Lung (tissue), 12 donors: ENCODE measurements around the gene MSL2. TPM values are rescaled to one million over a fixed set of nuclear protein-coding genes. Genes with fewer than 3 reads are reported as not detected.
"Not testable (repeated sequence)": the region's sequence is repeated elsewhere in the genome, so short reads cannot be mapped to it uniquely, and the experiment has no call there.

Source experiments
- ATAC-seq: fragments of 200-7000 bp; cut with Tn5 transposase; one replicate; pipeline ENCODE4 v1.9.1; 2020; ENCODE audit warnings: moderate number of reproducible peaks; ENCODE audit not compliant: insufficient read depth, low FRiP score
- DNase-seq, 3 donors: peaks; one replicate each; pipeline ENCODE4 v3.0.0-alpha.2; 2013 to 2017
- H3K27ac ChIP-seq, 2 donors: one replicate each; pipeline ENCODE4 v1.5.1; 2013; ENCODE audit warnings: mild to moderate bottlenecking in 2 of 2, moderate library complexity in 2 of 2, control low read depth in 1 of 2, inconsistent platforms in 1 of 2, low read depth in 1 of 2, low read length in 1 of 2
- H3K27me3 ChIP-seq, 3 donors: one replicate each; pipeline ENCODE4 v1.5.1; 2013; ENCODE audit warnings: low read length in 2 of 3; ENCODE audit not compliant: control insufficient read depth in 3 of 3, insufficient read depth in 3 of 3
- H3K36me3 ChIP-seq, 4 donors: one replicate each; pipeline ENCODE4 v1.5.1; 2013; ENCODE audit warnings: low read length in 4 of 4, mild to moderate bottlenecking in 1 of 4, moderate library complexity in 1 of 4; ENCODE audit not compliant: control insufficient read depth in 4 of 4, insufficient read depth in 4 of 4
- H3K4me1 ChIP-seq, 5 donors: one replicate each; pipeline ENCODE4 v1.5.1; 2013; ENCODE audit warnings: low read length in 5 of 5, mild to moderate bottlenecking in 2 of 5, moderate library complexity in 1 of 5; ENCODE audit not compliant: control insufficient read depth in 5 of 5, insufficient read depth in 5 of 5
- H3K4me3 ChIP-seq: one replicate; pipeline ENCODE4 v1.5.1; 2013; ENCODE audit warnings: mild to moderate bottlenecking, control low read depth, moderate library complexity
- H3K9ac ChIP-seq, 2 donors: one replicate each; pipeline ENCODE4 v1.5.1; 2013; ENCODE audit warnings: low read length in 2 of 2, control low read depth in 1 of 2; ENCODE audit not compliant: insufficient read depth in 1 of 2
- H3K9me3 ChIP-seq, 4 donors: one replicate each; pipeline ENCODE4 v1.5.1; 2013; ENCODE audit warnings: low read length in 3 of 4, mild to moderate bottlenecking in 1 of 4, moderate library complexity in 1 of 4; ENCODE audit not compliant: control insufficient read depth in 4 of 4, insufficient read depth in 3 of 4
- WGBS, 2 donors: extraction: QIAGEN DNeasy Blood & Tissue Kit; methylation state at CpG; one replicate each; pipeline ENCODE4 v1.1.7; 2013; 5-methylcytosine and 5-hydroxymethylcytosine counted together
- polyA plus RNA-seq, 2 donors: library from polyadenylated mRNA; stranded (reverse); fragments of 200-250 nt; gene quantifications; one replicate each; pipeline ENCODE4 v1.2.1, GENCODE V29; 2013
- total RNA-seq, 2 donors: library from RNA; depleted of rRNA in 1 of 2; stranded (reverse); fragments of >200 nt in 1 of 2; gene quantifications; one replicate each; pipeline ENCODE4 v1.2.1, GENCODE V29; 2014 to 2021
- TF ChIP-seq, protein P1 (sequence below): IDR thresholded peaks from 2 replicates; pipeline ENCODE4 v1.5.1; 2012; ENCODE audit warnings: mild to moderate bottlenecking; ENCODE audit errors: control extremely low read depth, extremely low read depth
- donor health status: control.
- donor health status: control.
- donor health status: Bipolar disorder and iron deficiency.
- donor health status: healthy.
- donor health status: DM: yes; HTN: yes; CAD: no.

The MSL2 gene
- total and polyA plus RNA-seq, 4 donors = 5.4 to 44.0 (median 20.1) TPM

DNA sequence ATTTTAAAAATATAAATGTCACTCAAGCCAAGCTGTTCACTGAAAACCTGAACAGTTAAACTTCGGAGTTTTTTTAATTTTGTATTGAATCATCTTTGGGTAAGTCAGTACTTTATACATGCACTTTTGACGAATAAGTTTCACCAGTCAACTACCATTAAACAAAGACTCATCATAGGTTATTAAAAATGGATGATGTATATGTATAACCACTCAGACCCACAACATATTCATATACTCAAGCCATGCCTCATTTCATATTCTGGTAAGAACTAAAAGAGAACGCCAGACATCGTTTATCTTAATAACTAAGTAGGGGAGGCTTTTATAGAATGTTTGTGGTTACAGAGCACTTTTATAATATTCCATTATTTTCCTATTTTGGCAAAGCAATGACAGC lies 18.3 kb downstream of the MSL2 start:
- no peak overlapping the region for H3K4me3 ChIP-seq
- H3K27ac ChIP-seq = no peak overlapping the region
- no peaks in the 10 kb centered on the region for H3K27me3 ChIP-seq
- H3K9ac ChIP-seq = no peak overlapping the region
- no peaks in the 10 kb centered on the region for H3K9me3 ChIP-seq
- DNase-seq (no peak), ATAC-seq (no peak)
- WGBS, 2 donors = 60 to 71% methylated on average over 4 of the region's 4 CpGs
- H3K36me3 ChIP-seq = no peaks in the 10 kb centered on the region
- TF ChIP-seq, protein P1, sequence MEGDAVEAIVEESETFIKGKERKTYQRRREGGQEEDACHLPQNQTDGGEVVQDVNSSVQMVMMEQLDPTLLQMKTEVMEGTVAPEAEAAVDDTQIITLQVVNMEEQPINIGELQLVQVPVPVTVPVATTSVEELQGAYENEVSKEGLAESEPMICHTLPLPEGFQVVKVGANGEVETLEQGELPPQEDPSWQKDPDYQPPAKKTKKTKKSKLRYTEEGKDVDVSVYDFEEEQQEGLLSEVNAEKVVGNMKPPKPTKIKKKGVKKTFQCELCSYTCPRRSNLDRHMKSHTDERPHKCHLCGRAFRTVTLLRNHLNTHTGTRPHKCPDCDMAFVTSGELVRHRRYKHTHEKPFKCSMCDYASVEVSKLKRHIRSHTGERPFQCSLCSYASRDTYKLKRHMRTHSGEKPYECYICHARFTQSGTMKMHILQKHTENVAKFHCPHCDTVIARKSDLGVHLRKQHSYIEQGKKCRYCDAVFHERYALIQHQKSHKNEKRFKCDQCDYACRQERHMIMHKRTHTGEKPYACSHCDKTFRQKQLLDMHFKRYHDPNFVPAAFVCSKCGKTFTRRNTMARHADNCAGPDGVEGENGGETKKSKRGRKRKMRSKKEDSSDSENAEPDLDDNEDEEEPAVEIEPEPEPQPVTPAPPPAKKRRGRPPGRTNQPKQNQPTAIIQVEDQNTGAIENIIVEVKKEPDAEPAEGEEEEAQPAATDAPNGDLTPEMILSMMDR = no peak
- H3K4me1 ChIP-seq = peaks cover 0 to 20% (median 5%) of the 10 kb centered on the region in 5 donors

DNA sequence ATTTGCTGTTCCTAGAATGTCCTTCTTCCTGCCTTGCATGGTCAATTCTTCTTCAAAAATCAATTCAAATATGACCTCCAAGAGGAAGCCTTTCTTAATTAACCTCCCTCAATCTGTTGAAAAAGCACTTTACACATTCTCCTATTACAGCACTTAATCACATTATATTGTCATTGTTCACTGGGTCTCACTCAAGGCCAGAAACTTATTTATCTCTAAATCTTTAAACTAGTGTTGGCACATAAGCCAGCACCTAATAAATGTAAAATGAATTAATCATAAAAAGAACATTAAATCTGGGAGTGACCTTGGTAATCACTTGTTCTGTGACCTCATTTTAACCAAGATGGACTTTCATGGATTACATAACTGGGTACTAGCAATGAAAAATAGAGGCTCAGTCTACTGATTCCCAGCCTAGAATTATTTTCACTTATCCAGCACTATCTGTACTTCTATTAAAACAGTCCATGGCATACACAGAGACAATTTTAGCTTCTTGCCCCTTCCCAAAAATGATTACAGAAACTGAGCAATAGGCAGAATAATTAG lies 22.1 kb downstream of the MSL2 start:
- TF ChIP-seq, protein P1 = no peak
- DNase-seq (no peak), ATAC-seq (no peak)
- H3K9me3 ChIP-seq = no peaks in the 10 kb centered on the region
- H3K36me3 ChIP-seq = peaks cover 0 to 1% (median 0%) of the 10 kb centered on the region in 4 donors
- peaks cover 0 to 33% (median 0%) of the 10 kb centered on the region in 5 donors for H3K4me1 ChIP-seq
- H3K9ac ChIP-seq = no peak overlapping the region
- no peaks in the 10 kb centered on the region for H3K27me3 ChIP-seq
- H3K4me3 ChIP-seq = no peak overlapping the region
- H3K27ac ChIP-seq = no peak overlapping the region

DNA sequence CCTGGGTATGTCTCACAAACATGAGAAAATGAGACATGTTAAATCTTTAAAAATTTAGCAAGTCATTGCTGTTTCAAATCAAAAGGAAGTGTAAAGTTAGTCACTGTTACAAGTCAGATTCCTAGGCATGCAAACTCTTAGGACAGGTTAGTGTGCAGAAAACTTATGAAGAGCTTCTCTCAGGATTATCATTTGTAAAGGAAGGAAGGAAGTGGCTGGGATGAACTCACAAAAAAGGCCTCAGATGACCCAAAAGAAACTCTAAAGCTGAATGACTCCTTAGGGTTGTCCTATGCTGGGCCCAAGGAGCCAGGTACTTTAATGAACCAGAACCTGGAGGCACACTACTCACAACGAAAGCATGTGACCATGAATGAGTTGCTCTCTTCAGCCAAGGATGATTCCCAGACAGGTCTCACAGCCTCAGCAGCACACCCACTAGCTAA lies 25.0 kb downstream of the MSL2 start:
- WGBS, 2 donors = 36 to 53% methylated on average over 1 of the region's 1 CpG
- Histone ChIP-seq H3K27ac (no peak overlapping the region), H3K4me1 (peaks cover 0 to 32% (median 5%) of the 10 kb centered on the region in 5 donors)

DNA sequence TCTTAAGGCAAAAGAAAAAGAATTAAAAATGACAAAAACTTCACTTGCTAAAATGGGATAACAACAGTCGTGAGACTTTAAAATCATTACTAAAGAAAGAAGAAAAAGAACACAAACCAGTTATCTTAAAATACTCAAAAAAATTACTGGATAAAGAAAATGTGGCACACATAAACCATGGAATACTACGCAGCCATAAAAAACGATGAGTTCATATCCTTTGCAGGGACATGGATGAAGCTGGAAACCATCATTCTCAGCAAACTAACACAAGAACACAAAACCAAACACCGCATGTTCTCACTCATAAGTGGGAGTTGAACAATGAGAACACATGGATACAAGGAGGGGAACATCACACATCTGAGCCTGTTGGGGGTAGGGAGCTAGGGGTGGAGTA lies 27.9 kb downstream of the MSL2 start:
- not testable (repeated sequence) for H3K27me3 ChIP-seq, H3K36me3 ChIP-seq, DNase-seq, H3K4me3 ChIP-seq, H3K27ac ChIP-seq, ATAC-seq, H3K9ac ChIP-seq, H3K9me3 ChIP-seq
- WGBS, 2 donors = 95 to 99% methylated on average over 4 of the region's 4 CpGs
- peaks cover 0 to 37% (median 6%) of the 10 kb centered on the region in 5 donors for H3K4me1 ChIP-seq

More for the DNA sequence above, 25.0 kb downstream of the MSL2 start:
- ATAC-seq = no peak
- Histone ChIP-seq H3K9ac (no peak overlapping the region), H3K9me3 (no peaks in the 10 kb centered on the region), H3K36me3 (peaks cover 0 to 1% (median 0%) of the 10 kb centered on the region in 4 donors), H3K27me3 (no peaks in the 10 kb centered on the region), H3K4me3 (no peak overlapping the region)
- TF ChIP-seq, protein P1 = no peak
- DNase-seq = no peak
